Measurements from ENCODE around the gene ZBTB44.
A peak's percentile ranks its signal among the peaks of the same experiment; 100 is the strongest.
"Not testable (repeated sequence)": the region's sequence is repeated elsewhere in the genome, so short reads cannot be mapped to it uniquely, and the experiment has no call there.

Gene ZBTB44

DNA sequence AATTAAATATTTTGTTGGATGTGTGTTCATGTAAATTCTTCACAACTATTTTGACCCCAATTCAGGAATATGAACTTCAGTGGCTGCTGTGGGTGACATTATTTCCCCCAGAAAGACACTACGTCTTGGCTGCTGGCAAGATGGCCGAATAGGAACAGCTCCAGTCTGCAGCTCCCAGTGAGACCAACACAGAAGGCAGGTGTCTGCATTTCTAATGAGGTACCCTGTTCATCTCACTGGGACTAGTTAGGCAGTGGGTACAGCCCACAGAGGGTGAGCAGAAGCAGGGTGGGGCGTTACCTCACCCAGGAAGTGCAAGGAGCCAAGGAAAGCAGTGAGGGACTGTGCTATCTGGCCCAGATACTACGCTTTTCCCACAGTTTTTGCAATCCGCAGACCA, 65.3 kb downstream of the ZBTB44 start:
- no peak overlapping the region for H3K4me3 ChIP-seq (ENCODE audit: low read length)
- no peak for TF ChIP-seq ZNF274 (IDR thresholded peaks at IDR 0.05; ENCODE audit: low read depth, low read length)

DNA sequence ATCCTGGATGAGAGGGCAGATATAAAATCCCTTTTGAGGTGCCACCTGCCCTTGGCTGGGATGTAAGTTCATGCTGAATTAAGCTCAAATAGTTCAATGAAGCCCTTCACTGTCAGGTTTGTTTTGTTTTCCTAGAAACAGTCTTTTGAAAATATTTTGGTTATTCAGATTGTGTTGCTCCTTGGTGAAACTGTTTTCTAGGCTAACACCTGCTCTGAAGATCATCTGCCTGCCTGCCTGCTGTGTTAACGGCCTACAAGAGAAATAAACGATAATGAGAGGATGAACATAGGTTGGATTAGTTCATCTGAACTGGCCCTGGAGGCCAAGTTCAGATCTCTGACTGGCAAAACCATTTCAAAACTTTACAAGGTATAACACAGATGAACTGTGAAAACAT, 67.4 kb downstream of the ZBTB44 start:
- no peak overlapping the region for H3K4me3 ChIP-seq (ENCODE audit: low read length)
- no peak for TF ChIP-seq ZNF274 (IDR thresholded peaks at IDR 0.05; ENCODE audit: low read depth, low read length)

DNA sequence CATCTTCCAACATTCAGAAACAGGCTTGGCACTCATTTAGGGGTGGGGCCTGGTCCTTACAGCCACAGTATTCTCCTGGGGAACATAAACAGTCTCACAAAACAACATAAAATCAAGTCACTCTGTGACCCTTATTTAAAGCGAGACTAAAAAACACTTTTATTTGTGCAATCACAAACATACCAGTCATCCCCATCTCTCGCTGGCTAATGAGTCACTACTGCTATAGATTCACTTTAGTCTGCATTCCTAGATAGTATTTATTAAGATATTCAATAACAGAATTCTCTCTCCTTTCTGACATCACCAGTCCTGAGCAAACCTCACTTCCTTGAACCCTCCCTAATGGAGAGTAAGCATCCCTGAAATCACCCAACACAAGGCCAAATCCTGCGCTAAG, 68.0 kb downstream of the ZBTB44 start:
- H3K4me3 ChIP-seq (ENCODE audit: low read length) = no peak overlapping the region
- TF ChIP-seq ZNF274 (IDR thresholded peaks at IDR 0.05; ENCODE audit: low read depth, low read length) = no peak

DNA sequence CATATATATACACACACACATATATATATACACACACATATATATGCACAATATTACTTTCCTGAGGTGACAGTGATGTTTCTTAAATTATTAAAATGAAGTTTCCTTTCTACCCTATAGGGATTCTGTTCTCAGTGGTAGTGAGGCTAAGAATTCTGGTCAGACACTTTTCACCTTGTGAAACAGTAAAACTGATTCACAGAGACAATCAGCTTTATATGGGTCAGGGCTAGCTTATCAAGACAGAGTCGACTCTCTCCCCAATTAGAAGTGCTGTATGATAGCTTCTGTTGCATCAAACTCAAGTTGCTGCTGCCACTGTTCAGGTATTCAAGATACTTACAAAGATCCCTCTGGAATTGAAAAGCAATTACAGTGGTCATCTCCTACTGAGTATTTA, 68.4 kb downstream of the ZBTB44 start:
- H3K4me3 ChIP-seq (ENCODE audit: low read length) = no peak overlapping the region

DNA sequence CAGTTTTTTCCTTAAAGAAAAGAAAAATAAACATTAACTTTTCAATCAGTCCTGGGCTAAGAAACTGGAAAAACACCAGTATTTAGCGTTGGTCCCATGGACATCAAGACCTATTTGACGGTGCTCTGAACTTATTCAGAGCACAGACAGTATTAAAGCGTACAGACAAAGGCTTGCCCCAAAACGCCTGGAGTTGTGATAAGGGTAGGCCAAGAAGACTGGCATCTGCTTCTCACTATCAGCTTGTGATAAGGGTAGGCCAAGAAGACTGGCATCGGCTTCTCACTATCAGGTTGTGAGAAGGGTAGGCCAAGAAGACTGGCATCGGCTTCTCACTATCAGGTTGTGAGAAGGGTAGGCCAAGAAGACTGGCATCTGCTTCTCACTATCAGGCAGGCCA, 69.3 kb downstream of the ZBTB44 start:
- H3K4me3 ChIP-seq (ENCODE audit: low read length) = not testable (repeated sequence)

More for the DNA sequence above, 68.4 kb downstream of the ZBTB44 start:
- TF ChIP-seq ZNF274 (IDR thresholded peaks at IDR 0.05; ENCODE audit: low read depth, low read length) = no peak

DNA sequence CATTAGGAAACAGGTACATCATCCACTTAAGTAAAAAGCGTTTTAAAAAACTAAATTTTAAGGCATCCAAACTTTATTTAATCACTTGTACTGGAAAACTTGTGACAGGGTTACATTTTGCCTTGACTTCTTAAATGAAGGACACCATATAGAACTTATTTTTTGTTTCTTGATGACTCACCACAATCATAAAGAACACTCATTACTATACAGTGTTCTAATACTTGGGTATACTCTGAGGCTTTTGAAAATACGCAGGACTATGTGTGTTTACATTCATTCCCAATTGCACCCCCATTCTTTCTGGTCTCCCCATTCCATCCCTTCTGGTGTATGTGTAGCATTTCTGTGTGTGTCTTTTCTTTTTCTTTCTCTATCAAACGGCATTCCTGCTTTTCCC, 69.9 kb downstream of the ZBTB44 start:
- TF ChIP-seq ZNF274 (IDR thresholded peaks at IDR 0.05; ENCODE audit: low read depth, low read length) = no peak
- no peak overlapping the region for H3K4me3 ChIP-seq (ENCODE audit: low read length)

DNA sequence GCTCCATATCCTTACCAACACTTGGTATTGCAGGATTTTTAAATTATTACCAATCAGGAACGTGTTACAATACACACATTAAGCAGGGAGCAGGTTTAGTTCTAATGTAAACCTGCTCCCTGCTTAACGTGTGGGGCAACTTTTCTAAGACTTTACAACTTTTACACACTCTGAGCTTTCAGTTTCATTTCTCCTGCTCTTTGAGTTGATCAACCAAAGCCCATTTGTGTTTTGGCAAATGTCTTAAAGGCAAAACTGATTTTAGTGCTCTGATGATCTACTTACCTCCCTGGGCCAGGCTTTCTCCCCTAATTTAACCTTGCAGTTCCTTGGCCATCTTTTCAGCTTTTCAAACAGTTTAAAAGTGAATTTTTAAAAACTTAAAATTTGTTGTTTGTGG, 70.9 kb downstream of the ZBTB44 start:
- H3K4me3 ChIP-seq (ENCODE audit: low read length) = 0 out of 2 replicates have a peak overlapping the region, but pooled peaks have one; percentile 18
- TF ChIP-seq ZNF274 (IDR thresholded peaks at IDR 0.05; ENCODE audit: low read depth, low read length) = no peak

DNA sequence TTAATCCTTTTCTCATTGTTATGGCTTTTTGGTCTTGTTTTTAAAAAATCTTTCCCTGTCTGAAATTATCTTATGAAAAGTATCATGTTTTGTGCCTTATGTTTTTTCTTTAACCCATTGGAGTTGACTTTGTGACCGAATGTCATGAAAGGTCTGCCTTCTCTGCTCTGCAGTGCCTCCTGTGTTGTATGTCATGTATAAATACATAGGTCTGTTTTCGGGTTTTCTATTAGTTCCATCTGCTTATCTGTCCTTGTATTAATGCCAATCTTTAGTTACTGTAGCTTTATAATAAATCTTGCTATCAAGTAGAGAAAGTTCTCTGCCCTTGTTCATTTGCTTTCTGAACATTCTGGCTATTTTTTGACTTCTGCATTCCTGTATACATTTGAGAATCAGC, 73.0 kb downstream of the ZBTB44 start:
- TF ChIP-seq ZNF274 (IDR thresholded peaks at IDR 0.05; ENCODE audit: low read depth, low read length) = no peak
- no peak overlapping the region for H3K4me3 ChIP-seq (ENCODE audit: low read length)

DNA sequence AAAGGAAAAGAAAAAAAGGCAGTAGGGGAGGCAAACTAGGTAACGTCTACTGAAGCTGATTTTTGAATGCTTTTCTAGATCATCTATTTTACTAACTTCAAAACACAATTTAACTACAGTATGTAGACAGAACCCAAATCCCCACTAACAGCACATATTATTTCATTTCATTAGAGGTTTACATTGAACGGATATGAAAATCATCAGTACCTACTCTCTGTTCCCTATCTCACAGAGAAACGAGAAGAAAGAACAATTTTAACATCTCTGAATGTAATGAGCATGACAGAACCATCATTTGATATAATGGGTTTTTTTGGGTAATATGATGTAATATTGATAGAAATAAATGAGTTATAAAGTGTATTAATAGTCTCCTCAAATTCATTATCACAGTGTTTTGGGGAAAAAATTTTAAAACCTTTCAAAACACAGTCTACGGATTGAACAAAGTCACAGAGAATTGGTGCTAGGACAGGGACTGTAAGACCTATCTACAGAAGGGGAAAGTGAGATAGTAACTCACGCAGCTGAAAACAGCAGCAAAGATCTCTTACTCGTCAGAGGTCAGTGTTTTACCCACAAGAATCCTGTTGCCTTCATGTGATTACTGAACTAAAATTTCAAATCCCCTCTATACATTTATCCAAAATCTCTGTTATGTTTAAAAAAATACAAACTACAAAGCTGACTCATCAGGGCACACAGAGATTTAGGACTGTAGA, 77.3 kb downstream of the ZBTB44 start:
- no peak for TF ChIP-seq ZNF274 (IDR thresholded peaks at IDR 0.05; ENCODE audit: low read depth, low read length)
- H3K4me3 ChIP-seq (ENCODE audit: low read length) = no peak overlapping the region

DNA sequence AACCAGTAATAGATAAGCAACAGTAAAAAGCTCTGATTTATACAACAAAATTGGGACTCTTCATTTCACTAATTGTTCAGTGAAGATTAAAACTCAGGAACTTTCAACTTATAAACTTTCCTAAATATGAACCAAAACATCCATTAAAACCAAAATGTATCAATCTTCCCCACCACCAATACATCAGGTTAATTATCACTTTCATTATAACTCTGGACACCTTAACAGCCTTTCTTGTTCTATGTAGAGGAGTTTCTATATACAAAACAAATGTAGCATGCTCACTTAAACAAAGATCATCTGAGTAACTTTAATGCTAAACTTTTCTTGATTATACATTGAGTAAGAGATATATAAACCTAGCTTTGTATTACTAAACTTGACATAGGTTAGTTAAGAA, 80.4 kb downstream of the ZBTB44 start:
- TF ChIP-seq ZNF274 (IDR thresholded peaks at IDR 0.05; ENCODE audit: low read depth, low read length) = no peak
- no peak overlapping the region for H3K4me3 ChIP-seq (ENCODE audit: low read length)

DNA sequence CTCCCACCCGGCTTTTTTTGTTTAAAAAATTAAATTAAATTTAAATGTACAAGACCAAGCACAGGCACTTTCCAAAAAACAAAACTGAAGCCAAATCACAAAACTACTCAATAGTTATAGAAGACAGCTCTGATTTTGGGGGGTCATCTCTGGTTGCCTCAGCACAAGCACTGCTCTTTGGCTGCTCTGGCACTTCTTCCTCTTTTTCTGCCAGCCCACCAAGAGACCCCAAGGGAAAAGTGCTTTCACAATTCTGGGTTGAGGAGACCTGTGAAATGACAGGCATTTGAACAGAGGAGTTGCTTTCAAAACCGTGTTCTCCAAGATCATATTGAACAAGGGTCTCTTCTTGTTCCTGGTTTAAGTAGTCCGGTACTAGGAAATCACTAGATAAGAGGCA, 80.8 kb downstream of the ZBTB44 start:
- not testable (repeated sequence) for H3K4me3 ChIP-seq (ENCODE audit: low read length)

DNA sequence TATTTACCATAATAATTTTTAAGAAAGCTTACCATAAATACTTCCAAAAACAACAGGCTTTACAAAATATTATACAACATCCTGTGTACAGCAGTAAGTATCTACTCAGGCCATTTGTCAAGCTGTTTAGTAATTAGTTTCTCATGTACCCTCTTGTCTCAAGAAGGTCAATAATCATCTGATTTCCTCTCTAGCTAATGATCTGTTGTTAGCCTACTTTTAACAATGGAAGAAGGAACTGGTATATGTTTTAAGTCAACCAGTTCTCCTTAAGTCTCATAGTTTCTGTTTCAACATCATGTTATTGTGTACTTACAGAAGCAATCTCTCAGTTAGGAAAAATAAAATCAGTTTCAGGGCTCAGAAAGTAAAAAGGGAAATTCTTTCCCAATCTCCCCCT, 81.2 kb downstream of the ZBTB44 start:
- H3K4me3 ChIP-seq (ENCODE audit: low read length) = not testable (repeated sequence)

DNA sequence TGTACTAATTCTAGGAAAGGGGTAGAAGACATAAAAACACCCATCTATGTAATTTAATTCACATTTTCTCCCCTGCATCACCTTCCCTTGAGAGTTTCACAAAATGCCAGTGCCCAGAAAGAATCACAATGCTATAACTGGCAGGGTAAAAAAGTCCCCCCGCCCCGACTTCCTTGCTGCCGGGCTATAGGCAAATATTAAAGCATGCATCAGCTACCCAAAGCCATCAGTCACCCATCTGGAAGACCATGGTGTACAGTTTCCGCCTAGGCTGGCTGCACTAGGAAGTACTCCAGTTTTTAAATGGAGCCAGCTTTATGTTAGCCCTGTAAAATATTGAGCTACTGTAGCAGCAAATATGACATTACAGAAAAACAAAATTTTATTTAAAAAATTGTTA, 87.3 kb downstream of the ZBTB44 start:
- TF ChIP-seq ZNF274 (IDR thresholded peaks at IDR 0.05; ENCODE audit: low read depth, low read length) = no peak
- no peak overlapping the region for H3K4me3 ChIP-seq (ENCODE audit: low read length)

DNA sequence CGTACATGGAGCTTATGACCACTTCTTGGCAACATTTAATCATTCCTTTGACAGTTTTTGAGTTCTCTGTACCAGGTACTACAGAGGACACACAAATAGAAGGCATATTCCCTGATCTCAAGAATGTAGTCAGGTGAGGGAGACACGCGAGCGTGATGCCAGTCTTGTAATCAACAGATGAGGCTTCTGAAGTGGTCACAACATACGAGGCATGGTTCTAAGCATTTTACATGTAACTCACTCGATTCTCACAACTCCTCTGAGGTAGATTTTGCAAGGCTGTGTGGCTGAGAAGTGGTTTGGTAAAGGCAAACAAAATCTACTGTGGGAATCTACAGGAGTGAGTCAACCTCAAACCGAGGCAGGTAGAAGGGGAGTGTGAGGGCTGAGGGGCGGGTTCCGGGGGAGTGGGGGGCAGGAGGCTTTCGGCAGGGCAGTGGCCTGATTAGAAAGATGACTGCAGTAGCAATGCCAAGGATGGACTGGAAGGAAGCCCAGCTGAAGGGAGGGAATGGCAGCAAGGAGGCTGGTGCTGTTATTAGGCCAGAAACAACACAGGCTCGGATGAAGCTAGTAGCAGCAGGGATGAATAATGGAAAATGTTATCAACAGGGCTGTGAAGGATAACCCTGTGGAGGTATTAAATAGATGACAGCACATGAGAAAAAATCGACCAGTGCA, 91.3 kb downstream of the ZBTB44 start:
- H3K4me3 ChIP-seq (ENCODE audit: low read length) = no peak overlapping the region
- no peak for TF ChIP-seq ZNF274 (IDR thresholded peaks at IDR 0.05; ENCODE audit: low read depth, low read length)

DNA sequence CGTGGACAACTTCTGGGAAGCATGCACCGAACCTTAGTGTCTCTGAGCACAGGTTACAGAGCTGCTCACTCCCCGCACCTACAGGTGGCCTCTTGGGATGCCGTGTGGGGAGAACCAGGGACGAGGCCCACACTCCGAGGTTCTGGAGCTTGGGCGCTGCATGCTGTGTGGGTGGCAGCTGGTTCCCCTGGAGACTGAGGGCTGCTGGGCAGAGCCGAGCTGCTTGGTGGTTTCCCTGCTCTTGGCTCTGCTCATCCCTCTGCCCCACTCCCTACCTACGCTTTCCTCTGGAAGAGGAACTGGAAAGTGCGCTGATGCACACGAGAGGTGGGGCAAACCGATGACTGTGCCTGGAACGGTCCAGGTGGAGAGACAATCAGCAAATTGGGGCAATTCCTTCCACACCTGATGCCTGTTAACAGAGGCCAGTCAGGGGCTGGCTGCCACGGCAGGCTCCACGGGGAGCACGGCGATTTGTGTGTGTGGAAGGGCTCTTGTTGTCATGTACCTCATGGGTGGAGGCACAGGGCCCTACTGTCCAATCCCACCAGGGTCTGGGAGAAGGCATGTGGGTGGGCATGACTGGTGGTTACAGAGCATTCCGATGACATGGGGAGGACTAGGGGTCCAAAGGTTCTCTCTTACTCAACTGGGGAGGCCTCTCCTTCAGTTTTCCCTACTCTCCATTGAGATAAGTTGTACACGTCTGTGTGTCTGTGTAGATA, 94.2 kb downstream of the ZBTB44 start:
- no peak for TF ChIP-seq ZNF274 (IDR thresholded peaks at IDR 0.05; ENCODE audit: low read depth, low read length)
- no peak overlapping the region for H3K4me3 ChIP-seq (ENCODE audit: low read length)

Data from GM08714 (cell line).